SK-N-SH (cell line): Measurements from ENCODE around the gene ZGLP1.

Experiments used
- CTCF ChIP-seq: fragments of 200-600 bp; sonication (generic); IDR thresholded peaks from 2 replicates; pipeline ENCODE4 v1.6.1; 2017; ENCODE audit warnings: antibody characterized with exemption, mild to moderate bottlenecking, moderate library complexity
- EP300 ChIP-seq, 2 experiments: IDR thresholded peaks; 2 replicates each; pipeline versions ENCODE4 v1.4.0 to v1.6.1; 2012; ENCODE audit warnings: borderline replicate concordance in 1 of 2, low read depth in 1 of 2, low read length in 1 of 2
- EZH2phosphoT487 ChIP-seq: fragments of 200-600 bp; sonication (generic); IDR thresholded peaks from 2 replicates; pipeline ENCODE4 v1.6.1; 2017; ENCODE audit warnings: low read depth, mixed run types, mild to moderate bottlenecking, antibody characterized with exemption, moderate library complexity, borderline replicate concordance
- MEF2A ChIP-seq: IDR thresholded peaks from 2 replicates; pipeline ENCODE4 v1.4.0; 2012; ENCODE audit warnings: low read depth, borderline replicate concordance
- RAD21 ChIP-seq: IDR thresholded peaks from 2 replicates; pipeline ENCODE4 v1.6.1; 2012; ENCODE audit warnings: mild to moderate bottlenecking, low read length
- YY1 ChIP-seq: IDR thresholded peaks from 2 replicates; pipeline ENCODE4 v1.4.0; 2012; ENCODE audit warnings: low read depth, mild to moderate bottlenecking
- TF ChIP-seq, protein P1 (sequence below): IDR thresholded peaks from 2 replicates; pipeline ENCODE4 v1.4.0; 2012; ENCODE audit warnings: low read depth
- TF ChIP-seq, protein P2 (sequence below): IDR thresholded peaks from 2 replicates; pipeline ENCODE4 v1.4.0; 2012; ENCODE audit warnings: low read depth, borderline replicate concordance
- TF ChIP-seq, protein P3 (sequence below): IDR thresholded peaks from 2 replicates; pipeline ENCODE4 v1.6.1; 2012; ENCODE audit warnings: mild to moderate bottlenecking, low read depth, low read length, moderate library complexity
- TF ChIP-seq, protein P4 (sequence below): fragments of 150-350 bp; IDR thresholded peaks from 2 replicates; pipeline ENCODE4 v1.6.1; 2017; ENCODE audit warnings: antibody characterized with exemption, low read length, low read depth, borderline replicate concordance

GRCh38 chr19:10344780-10345179 is 35.2 kb upstream of the ZGLP1 start:
- TF ChIP-seq CTCF (no peak), EP300 (IDR thresholded peaks at IDR 0.05; ENCODE audit: borderline replicate concordance in 1 of 2, low read depth in 1 of 2, low read length in 1 of 2) (no peak), EZH2phosphoT487 (no peak), YY1 (no peak), RAD21 (no peak), MEF2A (no peak)
- TF ChIP-seq, protein P1, sequence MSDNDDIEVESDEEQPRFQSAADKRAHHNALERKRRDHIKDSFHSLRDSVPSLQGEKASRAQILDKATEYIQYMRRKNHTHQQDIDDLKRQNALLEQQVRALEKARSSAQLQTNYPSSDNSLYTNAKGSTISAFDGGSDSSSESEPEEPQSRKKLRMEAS = no peak
- TF ChIP-seq, protein P2, sequence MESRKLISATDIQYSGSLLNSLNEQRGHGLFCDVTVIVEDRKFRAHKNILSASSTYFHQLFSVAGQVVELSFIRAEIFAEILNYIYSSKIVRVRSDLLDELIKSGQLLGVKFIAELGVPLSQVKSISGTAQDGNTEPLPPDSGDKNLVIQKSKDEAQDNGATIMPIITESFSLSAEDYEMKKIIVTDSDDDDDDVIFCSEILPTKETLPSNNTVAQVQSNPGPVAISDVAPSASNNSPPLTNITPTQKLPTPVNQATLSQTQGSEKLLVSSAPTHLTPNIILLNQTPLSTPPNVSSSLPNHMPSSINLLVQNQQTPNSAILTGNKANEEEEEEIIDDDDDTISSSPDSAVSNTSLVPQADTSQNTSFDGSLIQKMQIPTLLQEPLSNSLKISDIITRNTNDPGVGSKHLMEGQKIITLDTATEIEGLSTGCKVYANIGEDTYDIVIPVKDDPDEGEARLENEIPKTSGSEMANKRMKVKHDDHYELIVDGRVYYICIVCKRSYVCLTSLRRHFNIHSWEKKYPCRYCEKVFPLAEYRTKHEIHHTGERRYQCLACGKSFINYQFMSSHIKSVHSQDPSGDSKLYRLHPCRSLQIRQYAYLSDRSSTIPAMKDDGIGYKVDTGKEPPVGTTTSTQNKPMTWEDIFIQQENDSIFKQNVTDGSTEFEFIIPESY = no peak
- TF ChIP-seq, protein P3, sequence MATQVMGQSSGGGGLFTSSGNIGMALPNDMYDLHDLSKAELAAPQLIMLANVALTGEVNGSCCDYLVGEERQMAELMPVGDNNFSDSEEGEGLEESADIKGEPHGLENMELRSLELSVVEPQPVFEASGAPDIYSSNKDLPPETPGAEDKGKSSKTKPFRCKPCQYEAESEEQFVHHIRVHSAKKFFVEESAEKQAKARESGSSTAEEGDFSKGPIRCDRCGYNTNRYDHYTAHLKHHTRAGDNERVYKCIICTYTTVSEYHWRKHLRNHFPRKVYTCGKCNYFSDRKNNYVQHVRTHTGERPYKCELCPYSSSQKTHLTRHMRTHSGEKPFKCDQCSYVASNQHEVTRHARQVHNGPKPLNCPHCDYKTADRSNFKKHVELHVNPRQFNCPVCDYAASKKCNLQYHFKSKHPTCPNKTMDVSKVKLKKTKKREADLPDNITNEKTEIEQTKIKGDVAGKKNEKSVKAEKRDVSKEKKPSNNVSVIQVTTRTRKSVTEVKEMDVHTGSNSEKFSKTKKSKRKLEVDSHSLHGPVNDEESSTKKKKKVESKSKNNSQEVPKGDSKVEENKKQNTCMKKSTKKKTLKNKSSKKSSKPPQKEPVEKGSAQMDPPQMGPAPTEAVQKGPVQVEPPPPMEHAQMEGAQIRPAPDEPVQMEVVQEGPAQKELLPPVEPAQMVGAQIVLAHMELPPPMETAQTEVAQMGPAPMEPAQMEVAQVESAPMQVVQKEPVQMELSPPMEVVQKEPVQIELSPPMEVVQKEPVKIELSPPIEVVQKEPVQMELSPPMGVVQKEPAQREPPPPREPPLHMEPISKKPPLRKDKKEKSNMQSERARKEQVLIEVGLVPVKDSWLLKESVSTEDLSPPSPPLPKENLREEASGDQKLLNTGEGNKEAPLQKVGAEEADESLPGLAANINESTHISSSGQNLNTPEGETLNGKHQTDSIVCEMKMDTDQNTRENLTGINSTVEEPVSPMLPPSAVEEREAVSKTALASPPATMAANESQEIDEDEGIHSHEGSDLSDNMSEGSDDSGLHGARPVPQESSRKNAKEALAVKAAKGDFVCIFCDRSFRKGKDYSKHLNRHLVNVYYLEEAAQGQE = no peak
- TF ChIP-seq, protein P4, sequence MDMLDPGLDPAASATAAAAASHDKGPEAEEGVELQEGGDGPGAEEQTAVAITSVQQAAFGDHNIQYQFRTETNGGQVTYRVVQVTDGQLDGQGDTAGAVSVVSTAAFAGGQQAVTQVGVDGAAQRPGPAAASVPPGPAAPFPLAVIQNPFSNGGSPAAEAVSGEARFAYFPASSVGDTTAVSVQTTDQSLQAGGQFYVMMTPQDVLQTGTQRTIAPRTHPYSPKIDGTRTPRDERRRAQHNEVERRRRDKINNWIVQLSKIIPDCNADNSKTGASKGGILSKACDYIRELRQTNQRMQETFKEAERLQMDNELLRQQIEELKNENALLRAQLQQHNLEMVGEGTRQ = no peak
